GM13976 (cell line): Measurements from ENCODE around the gene ENO3.

Experiments used
- DNase-seq: peaks from one replicate; pipeline ENCODE4 v3.0.0; 2012; ENCODE audit warnings: low spot score
- CTCF ChIP-seq: IDR thresholded peaks from 2 replicates; pipeline ENCODE4 v1.5.1; 2012; ENCODE audit warnings: borderline replicate concordance, mild to moderate bottlenecking; ENCODE audit not compliant: insufficient read depth; ENCODE audit errors: extremely low read depth, missing control alignments, control extremely low read depth
- in situ Hi-C: fragments of 300-500 bp; cut with MboI; formaldehyde crosslinking; loops from one replicate; pipeline ENCODE4 v1.12.0; 2022; ENCODE audit warnings: low sequenced_read_pairs, mixed read lengths, inconsistent platforms; ENCODE audit not compliant: unreplicated experiment

ENO3 gene

GRCh38 chr17:4949321-4950074 is 1.4 kb upstream of the ENO3 start:
- in situ Hi-C loops, result no loop called here
- DNase-seq, result peak; percentile 87
- no peak for TF ChIP-seq CTCF

GRCh38 chr17:4950075-4950745 is 709 bp upstream of the ENO3 start:
- in situ Hi-C loops, result no loop called here
- no peak for DNase-seq
- no peak for TF ChIP-seq CTCF

GRCh38 chr17:4951486-4951885 is 567 bp downstream of the ENO3 start:
- in situ Hi-C loops, result no loop called here
- no peak for TF ChIP-seq CTCF
- DNase-seq, result no peak

GRCh38 chr17:4953451-4953961 is 2.6 kb downstream of the ENO3 start:
- no peak for DNase-seq
- no peak for TF ChIP-seq CTCF
- in situ Hi-C loops, result no loop called here

- no peak for TF ChIP-seq CTCF
- DNase-seq, result no peak
- in situ Hi-C loops, result no loop called here
These were observed 4.2 kb downstream of the ENO3 start for GRCh38 chr17:4955091-4955490.

- DNase-seq, result no peak
- in situ Hi-C loops, result no loop called here
- TF ChIP-seq CTCF, result no peak
These were observed 5.7 kb downstream of the ENO3 start for GRCh38 chr17:4956493-4957061.
